B cell (primary cell): ENCODE data around the gene EARS2. TPM values are rescaled to one million over a fixed set of nuclear protein-coding genes. Genes with fewer than 3 reads are reported as not detected.

Experiments
- ATAC-seq: fragments of 200-7000 bp; cut with Tn5 transposase; one replicate; pipeline ENCODE4 v1.10.0; 2021; ENCODE audit warnings: low read depth, mild to moderate bottlenecking, moderate number of reproducible peaks, moderate library complexity
- CTCF ChIA-PET: fragments of 350-600 bp; sonication (Branson Sonifier 250); formaldehyde crosslinking; loops from one replicate; lab custom pipeline; 2021; ENCODE audit warnings: antibody characterized with exemption, inconsistent platforms; lab: Charles Lee
- POLR2A ChIA-PET: fragments of 350-600 bp; sonication (Branson Sonifier 250); formaldehyde crosslinking; loops from one replicate; lab custom pipeline; 2021; ENCODE audit warnings: antibody characterized with exemption; lab: Charles Lee
- DNase-seq: peaks from one replicate; pipeline ENCODE4 v3.0.0; 2013
- H2AFZ ChIP-seq: 2 replicates; pipeline ENCODE4 v1.6.1; 2012; ENCODE audit warnings: mild to moderate bottlenecking, low read depth, low read length; ENCODE audit not compliant: insufficient read depth, poor library complexity, severe bottlenecking
- H3K27ac ChIP-seq, 2 donors: 1 replicate in 1 of 2; 2 replicates in 1 of 2; pipeline ENCODE4 v1.5.1; 2012 to 2013; ENCODE audit warnings: low read length in 2 of 2, mild to moderate bottlenecking in 2 of 2, moderate library complexity in 1 of 2
- H3K27me3 ChIP-seq, 4 experiments: fragments of 200-600 bp in 1 of 4; sonication (generic) in 1 of 4; replicated peaks in 1 of 4; 1 replicate in 2 of 4; 2 replicates in 2 of 4; pipeline versions ENCODE4 v1.6.1 to v1.7.0; 2013 to 2016; ENCODE audit warnings: low read length in 3 of 4, mild to moderate bottlenecking in 2 of 4, mixed read lengths in 1 of 4, moderate library complexity in 1 of 4; ENCODE audit not compliant: insufficient read depth in 4 of 4, control insufficient read depth in 3 of 4; ENCODE audit errors: control extremely low read depth in 1 of 4
- H3K36me3 ChIP-seq, 2 experiments: replicated peaks in 1 of 2; 1 replicate in 1 of 2; 2 replicates in 1 of 2; pipeline versions ENCODE4 v1.6.1 to v1.7.1; 2013; ENCODE audit warnings: low read length in 1 of 2; ENCODE audit not compliant: insufficient read depth in 2 of 2, control insufficient read depth in 1 of 2; ENCODE audit errors: control extremely low read depth in 1 of 2, extremely low read depth in 1 of 2
- H3K4me1 ChIP-seq, 2 donors: fragments of 200-600 bp in 1 of 2; sonication (generic) in 1 of 2; 1 replicate in 1 of 2; 2 replicates in 1 of 2; pipeline versions ENCODE4 v1.5.1 to v1.6.1; 2013 to 2017; ENCODE audit warnings: low read length in 2 of 2; ENCODE audit not compliant: control insufficient read depth in 2 of 2, insufficient read depth in 2 of 2
- H3K4me2 ChIP-seq: replicated peaks from 2 replicates; pipeline ENCODE3; 2012; ENCODE audit warnings: mild to moderate bottlenecking, low read depth, low read length; ENCODE audit not compliant: poor library complexity, severe bottlenecking
- H3K4me3 ChIP-seq, 5 experiments: fragments of 200-600 bp in 1 of 5; sonication (generic) in 1 of 5; 1 replicate in 3 of 5; 2 replicates in 2 of 5; pipeline versions ENCODE4 v1.5.1 to v1.7.0; 2011 to 2016; ENCODE audit warnings: low read length in 4 of 5, mild to moderate bottlenecking in 4 of 5, low read depth in 2 of 5, control low read depth in 1 of 5, moderate library complexity in 1 of 5; ENCODE audit not compliant: insufficient read depth in 1 of 5; ENCODE audit errors: control extremely low read depth in 1 of 5, extremely low read depth in 1 of 5
- H3K79me2 ChIP-seq: fragments of 200-600 bp; sonication (generic); one replicate; pipeline ENCODE4 v1.6.0; 2016; ENCODE audit warnings: low read length; ENCODE audit not compliant: control insufficient read depth, insufficient read depth
- H3K9ac ChIP-seq: fragments of 200-600 bp; sonication (generic); 2 replicates; pipeline ENCODE4 v1.6.1; 2017; ENCODE audit warnings: mild to moderate bottlenecking, low read length, moderate library complexity
- H3K9me3 ChIP-seq, 3 donors: one replicate each; pipeline versions ENCODE4 v1.6.1 to v1.7.1; 2013; ENCODE audit warnings: low read length in 2 of 3; ENCODE audit not compliant: control insufficient read depth in 2 of 3, insufficient read depth in 1 of 3; ENCODE audit errors: control extremely low read depth in 1 of 3
- H4K20me1 ChIP-seq: 2 replicates; pipeline ENCODE4 v1.6.0; 2012; ENCODE audit warnings: mild to moderate bottlenecking, low read length; ENCODE audit not compliant: insufficient read depth, control insufficient read depth, poor library complexity, severe bottlenecking
- H3K27ac Mint-ChIP-seq: one replicate; pipeline ENCODE4 v1.8.0; 2021; ENCODE audit warnings: mixed read lengths
- H3K27me3 Mint-ChIP-seq: one replicate; pipeline ENCODE4 v1.8.0; 2021; ENCODE audit warnings: mixed read lengths
- H3K4me1 Mint-ChIP-seq: one replicate; pipeline ENCODE4 v1.8.0; 2021; ENCODE audit warnings: mixed read lengths
- H3K4me3 Mint-ChIP-seq: one replicate; pipeline ENCODE4 v1.8.0; 2021; ENCODE audit warnings: mixed read lengths
- H3K9me3 Mint-ChIP-seq: one replicate; pipeline ENCODE4 v1.8.0; 2022; ENCODE audit warnings: mixed read lengths; ENCODE audit not compliant: insufficient read depth
- CTCF ChIP-seq: fragments of 200-600 bp; IDR thresholded peaks from one replicate; pipeline ENCODE4 v1.8.0; 2022; ENCODE audit warnings: antibody characterized with exemption, mild to moderate bottlenecking
- EZH2 ChIP-seq: IDR thresholded peaks from 2 replicates; pipeline ENCODE4 v1.6.1; 2012; ENCODE audit warnings: borderline replicate concordance, low read depth, mild to moderate bottlenecking, moderate library complexity, low read length; ENCODE audit not compliant: insufficient read depth, poor library complexity, severe bottlenecking
- WGBS: methylation state at CpG from one replicate; pipeline ENCODE4 v1.1.5; 2013; ENCODE audit warnings: missing lambda C conversion rate; ENCODE audit not compliant: insufficient coverage; 5-methylcytosine and 5-hydroxymethylcytosine counted together
- intact Hi-C: fragments of 100-400 bp; cut with micrococcal nuclease; formaldehyde crosslinking; loops from one replicate; pipeline ENCODE4 v1.10.0; 2022
- polyA plus RNA-seq: library from polyadenylated mRNA; depleted of rRNA; stranded (reverse); fragments of >200 nt; gene quantifications from 2 replicates; pipeline ENCODE4 v1.2.3, GENCODE V29; 2012
- total RNA-seq, 2 donors: library from RNA; stranded (reverse); fragments of 120-200 nt in 1 of 2; gene quantifications; 1 replicate in 1 of 2; 2 replicates in 1 of 2; pipeline versions ENCODE4 v1.2.3 to v1.2.4, GENCODE V29; 2013 to 2022

The EARS2 gene
- total and polyA plus RNA-seq, 2 donors (not counting 1 experiment from before 2014, with no cell fraction given) = 14.6 to 15.1 TPM

GRCh38 chr16:23521965-23522364, 35.2 kb downstream of the EARS2 start:
- peaks cover 27% of the 10 kb centered on the region for H3K79me2 ChIP-seq
- DNase-seq (no peak), ATAC-seq (no peak)
- H3K4me1 Mint-ChIP-seq = peaks cover 46% of the 10 kb centered on the region
- no peaks in the 10 kb centered on the region for H3K9me3 Mint-ChIP-seq
- H3K9me3 ChIP-seq = no peaks in the 10 kb centered on the region
- H3K27me3 Mint-ChIP-seq = no peaks in the 10 kb centered on the region
- peak overlapping the region; percentile 60 to 75 for H3K27ac ChIP-seq
- H3K4me3 ChIP-seq = no peak overlapping the region
- H3K9ac ChIP-seq = no peak overlapping the region
- H3K4me1 ChIP-seq = peaks cover 44 to 51% of the 10 kb centered on the region in 2 donors
- intact Hi-C loops = no loop called here
- peak overlapping the region; percentile 41 for H3K27ac Mint-ChIP-seq
- no peak for TF ChIP-seq EZH2
- TF ChIP-seq CTCF = no peak
- H4K20me1 ChIP-seq = no peaks in the 10 kb centered on the region
- H3K27me3 ChIP-seq = no peaks in the 10 kb centered on the region
- no peak overlapping the region for H2AFZ ChIP-seq
- H3K4me2 ChIP-seq = no peak overlapping the region
- H3K36me3 ChIP-seq = peaks cover 3 to 19% of the 10 kb centered on the region in 2 experiments
- CTCF ChIA-PET = interaction anchor here (1.1 to 3.1 kb wide), 5 partner anchors 13 to 34 kb away, joined by 3 to 22 read pairs (median 5); partner anchors contain the start of gene GGA2
- H3K4me3 Mint-ChIP-seq = no peak overlapping the region
- POLR2A ChIA-PET = interaction anchor here (0.6 to 1.1 kb wide), 2 partner anchors 16 to 340 kb away, joined by 3 read pairs; partner anchors contain the start of gene SCNN1G
- WGBS = 90% methylated on average over 1 of the region's 4 CpGs

GRCh38 chr16:23521037-23521743, 36.0 kb downstream of the EARS2 start:
- Mint-ChIP-seq H3K4me3 (peak overlapping the region; percentile 64), H3K4me1 (peaks cover 54% of the 10 kb centered on the region), H3K27ac (peak overlapping the region; percentile 56), H3K9me3 (no peaks in the 10 kb centered on the region), H3K27me3 (no peaks in the 10 kb centered on the region)
- TF ChIP-seq CTCF = no peak
- 100% methylated on average over 1 of the region's 4 CpGs for WGBS
- Histone ChIP-seq H3K36me3 (peaks cover 3 to 19% of the 10 kb centered on the region in 2 experiments), H3K79me2 (peaks cover 27% of the 10 kb centered on the region), H3K27ac (peak overlapping the region; percentile 61 to 75), H4K20me1 (no peaks in the 10 kb centered on the region), H3K4me2 (peak overlapping the region; percentile 46), H2AFZ (no peak overlapping the region), H3K9me3 (no peaks in the 10 kb centered on the region), H3K4me3 (peak overlapping the region in 1 of 5 experiments; percentile 18), H3K4me1 (peaks cover 52 to 58% of the 10 kb centered on the region in 2 donors), H3K9ac (no peak overlapping the region), H3K27me3 (no peaks in the 10 kb centered on the region)
- DNase-seq = peak; percentile 51
- no peak for ATAC-seq
- POLR2A ChIA-PET = interaction anchor here (0.6 to 1.5 kb wide), 6 partner anchors 11 to 339 kb away, joined by 3 to 12 read pairs (median 4); partner anchors contain the start of genes GGA2, SCNN1G and UBFD1
- intact Hi-C loops = no loop called here
- CTCF ChIA-PET = interaction anchor here (1.0 to 3.1 kb wide), 7 partner anchors 12 to 87 kb away, joined by 3 to 22 read pairs (median 5); partner anchors contain the start of gene GGA2
